Measurements from ENCODE around the gene TEX36.
"Not testable (repeated sequence)": the region's sequence is repeated elsewhere in the genome, so short reads cannot be mapped to it uniquely, and the experiment has no call there.

Gene TEX36

DNA sequence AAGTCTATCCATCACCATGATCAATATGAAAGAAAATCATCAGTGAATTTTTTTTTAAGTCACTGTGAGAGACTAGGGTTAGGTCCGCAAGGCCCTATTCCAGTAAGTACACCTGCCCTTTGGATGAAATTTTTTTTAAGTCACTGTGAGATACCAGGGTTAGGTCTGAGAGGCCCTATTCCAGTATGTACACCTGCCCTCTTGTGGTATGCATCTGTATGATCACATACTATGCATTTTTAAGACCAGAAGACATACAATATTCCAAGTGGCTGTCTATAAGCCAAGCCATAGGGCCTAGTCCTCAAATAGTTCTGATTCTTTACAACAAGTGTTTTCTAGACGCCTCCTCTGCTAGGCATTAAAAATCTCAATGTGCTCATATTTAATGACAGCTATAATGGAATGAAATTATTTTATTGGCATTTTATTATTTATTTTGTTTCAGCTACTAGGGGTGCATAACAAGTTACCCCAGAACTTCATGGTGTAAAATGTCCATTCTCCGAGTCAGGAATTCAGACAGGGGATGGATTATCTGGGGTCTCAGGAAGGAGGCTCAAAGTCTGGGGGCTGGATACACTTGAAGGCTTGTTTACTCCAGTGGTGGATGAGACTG lies 53.1 kb downstream of the TEX36 start:
- no peak for DNase-seq (ENCODE audit: low read depth)

DNA sequence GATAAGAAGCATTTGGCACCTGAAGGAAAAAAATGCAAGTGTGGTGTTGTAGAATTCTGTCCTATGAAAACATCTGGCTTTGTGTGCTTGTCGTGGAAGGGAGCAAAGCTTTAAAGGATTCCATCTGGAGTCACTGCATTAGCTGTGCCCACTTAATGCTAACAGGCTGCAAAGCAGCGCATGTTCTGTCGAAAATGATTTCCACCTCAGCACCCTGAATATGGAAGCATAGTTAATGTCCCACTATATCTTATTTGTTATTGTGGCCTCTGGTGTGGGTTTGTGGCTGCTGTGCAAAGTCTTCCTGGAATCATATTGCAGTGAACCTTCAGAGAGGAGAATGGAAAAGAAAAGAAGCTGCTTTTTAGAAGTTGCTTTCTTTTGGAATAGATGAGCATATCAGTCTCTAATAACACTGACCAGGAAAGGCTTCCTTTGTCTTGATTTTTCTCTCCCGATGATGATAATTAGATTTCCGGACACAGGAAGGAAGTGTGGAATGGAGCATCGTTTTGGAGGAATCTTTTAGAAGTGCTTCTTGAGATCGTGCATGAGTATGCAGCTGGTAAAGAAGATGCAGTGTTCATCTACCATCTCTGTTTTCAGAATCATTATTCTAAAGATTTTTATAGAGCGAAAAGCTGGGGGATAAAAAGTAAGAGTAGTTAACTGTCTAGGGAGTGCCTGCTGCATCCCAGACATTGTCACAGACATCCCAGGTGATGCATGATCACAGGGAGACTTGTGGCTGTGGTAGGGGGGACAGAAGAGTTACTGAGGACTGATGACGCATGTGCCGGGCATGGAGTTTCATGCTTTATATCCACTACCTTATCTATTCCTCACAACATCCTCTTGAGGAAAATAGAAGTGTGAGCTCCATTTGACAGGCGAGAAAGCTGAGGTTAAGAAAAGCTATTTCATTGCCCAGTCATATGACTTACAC lies 54.6 kb downstream of the TEX36 start:
- no peak for DNase-seq (ENCODE audit: low read depth)

DNA sequence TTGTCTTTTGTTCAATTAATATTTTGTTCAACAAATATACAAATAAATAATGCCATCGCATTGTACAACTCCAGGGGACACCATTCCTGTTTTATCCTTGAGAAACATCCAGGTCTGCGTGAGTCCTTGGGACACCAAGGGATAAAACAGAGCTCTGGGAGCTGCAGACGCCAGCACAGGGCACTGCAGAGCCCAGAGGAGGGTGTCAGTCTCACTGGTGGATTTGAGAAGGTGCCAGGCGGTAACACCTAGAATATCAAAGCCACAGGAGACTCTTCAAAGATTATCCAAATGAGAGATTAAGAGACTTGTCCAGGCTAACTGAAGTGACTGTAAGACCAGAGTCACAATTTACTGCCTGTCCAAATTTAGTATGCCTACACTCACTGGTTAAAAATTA lies 55.3 kb downstream of the TEX36 start:
- no peak for DNase-seq (ENCODE audit: low read depth)

DNA sequence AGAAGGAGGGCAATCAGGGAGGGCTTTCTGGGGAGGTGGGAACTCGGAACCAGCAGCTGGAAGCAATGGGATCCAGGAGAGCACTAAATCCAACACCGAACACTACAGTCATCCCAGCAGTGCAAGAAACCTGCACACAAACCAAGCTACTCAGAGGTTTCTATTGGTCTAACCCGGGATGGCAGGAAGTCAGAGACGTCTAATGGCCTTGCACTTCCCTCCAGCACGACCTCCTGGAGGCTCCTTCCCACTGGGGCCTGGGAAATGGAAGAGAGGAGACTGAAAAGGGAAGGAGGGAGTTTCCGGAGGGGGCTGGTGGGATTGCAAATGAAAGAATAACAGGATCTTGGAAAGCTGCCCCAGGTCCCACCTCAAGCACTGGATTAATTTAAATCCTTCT lies 56.3 kb downstream of the TEX36 start:
- no peak for DNase-seq (ENCODE audit: low read depth)

DNA sequence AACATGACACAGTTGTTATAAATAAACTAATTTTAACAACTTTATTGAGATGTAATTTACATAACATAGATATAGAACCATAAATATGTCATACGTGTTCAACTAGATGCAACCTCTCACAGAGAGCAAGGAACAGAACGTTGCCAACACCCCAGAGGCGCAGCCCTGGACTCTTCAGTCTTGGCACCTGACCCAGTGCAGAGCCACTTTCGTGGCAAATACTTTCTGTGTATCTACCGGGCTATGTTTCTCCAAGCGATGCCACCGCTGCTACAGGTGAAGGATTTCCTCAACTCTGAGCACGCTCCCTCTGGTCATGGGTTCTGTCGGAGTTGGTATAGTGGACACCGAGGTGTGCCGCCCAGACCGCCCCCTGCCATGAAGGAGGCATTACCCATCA lies 57.4 kb downstream of the TEX36 start:
- no peak for DNase-seq (ENCODE audit: low read depth)

DNA sequence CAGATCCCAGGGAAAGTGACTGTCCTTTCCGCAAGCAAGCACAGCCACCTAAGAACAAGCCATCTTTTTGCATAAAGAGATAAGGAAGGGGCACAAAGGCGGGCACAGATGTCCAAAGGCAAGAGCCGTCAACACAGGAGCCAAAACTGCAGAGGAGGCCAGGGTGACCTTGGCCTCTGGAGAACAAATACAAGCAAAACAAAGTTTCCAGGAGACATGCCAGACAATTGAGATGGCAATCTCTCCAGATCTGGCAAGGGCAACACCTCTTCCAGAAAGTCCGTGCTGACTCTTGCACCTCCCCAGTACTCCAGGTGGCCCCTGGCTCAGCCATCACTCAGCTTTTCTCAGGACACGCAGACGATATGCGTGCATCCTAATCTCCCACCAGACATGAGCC lies 58.2 kb downstream of the TEX36 start:
- DNase-seq (ENCODE audit: low read depth) = no peak

DNA sequence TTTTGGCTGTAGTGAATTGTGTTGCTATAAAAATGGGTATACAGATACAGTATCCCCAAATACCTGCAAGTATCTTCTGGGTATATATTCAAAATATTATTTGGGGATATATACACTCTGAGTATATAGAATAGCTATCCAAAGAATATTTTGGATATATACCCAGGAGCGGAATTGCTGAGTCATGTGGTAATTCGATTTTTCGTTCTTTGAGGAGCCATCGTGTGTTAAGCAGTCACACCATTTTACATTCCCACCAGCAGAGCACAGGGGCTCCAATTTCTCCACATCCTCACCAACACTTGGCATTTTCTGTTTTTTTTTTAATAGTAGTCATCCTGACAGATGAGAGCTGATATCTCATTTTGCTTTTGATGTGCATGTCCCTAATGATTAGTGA lies 61.9 kb downstream of the TEX36 start:
- DNase-seq (ENCODE audit: low read depth) = no peak

DNA sequence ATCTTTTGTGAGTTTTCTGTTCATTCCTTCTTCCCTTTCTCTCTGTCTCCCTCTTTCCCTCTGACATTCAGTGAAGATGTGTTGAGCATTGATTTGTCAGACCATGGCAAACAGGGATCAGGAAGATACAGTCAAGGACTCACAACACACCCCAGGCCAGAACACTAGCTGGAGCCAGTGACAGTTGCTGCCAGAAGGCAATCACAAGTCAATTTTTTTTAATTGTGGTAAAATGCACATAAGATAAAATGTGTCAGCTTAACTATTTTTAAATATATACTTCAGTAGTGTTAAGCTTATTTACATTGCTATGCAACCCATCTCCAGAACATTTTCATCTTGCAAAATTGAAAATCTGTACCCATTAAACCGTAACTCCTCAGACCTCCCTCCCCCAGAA lies 62.6 kb downstream of the TEX36 start:
- no peak for DNase-seq (ENCODE audit: low read depth)

DNA sequence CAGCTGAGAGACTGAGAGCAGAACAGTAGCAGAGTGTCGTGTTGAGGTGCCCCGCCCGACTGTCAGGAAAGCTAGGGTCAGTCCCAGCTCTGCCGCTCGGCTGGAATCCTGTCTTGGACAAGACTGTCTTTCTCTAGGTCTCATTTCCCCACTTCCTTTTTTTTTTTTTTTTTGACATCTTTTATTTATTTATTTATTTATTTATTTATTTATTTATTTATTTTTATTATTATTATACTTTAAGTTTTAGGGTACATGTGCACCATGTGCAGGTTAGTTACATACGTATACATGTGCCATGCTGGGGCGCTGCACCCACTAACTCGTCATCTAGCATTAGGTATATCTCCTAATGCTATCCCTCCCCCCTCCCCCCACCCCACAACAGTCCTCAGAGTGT lies 69.9 kb downstream of the TEX36 start:
- not testable (repeated sequence) for DNase-seq (ENCODE audit: low read depth)

DNA sequence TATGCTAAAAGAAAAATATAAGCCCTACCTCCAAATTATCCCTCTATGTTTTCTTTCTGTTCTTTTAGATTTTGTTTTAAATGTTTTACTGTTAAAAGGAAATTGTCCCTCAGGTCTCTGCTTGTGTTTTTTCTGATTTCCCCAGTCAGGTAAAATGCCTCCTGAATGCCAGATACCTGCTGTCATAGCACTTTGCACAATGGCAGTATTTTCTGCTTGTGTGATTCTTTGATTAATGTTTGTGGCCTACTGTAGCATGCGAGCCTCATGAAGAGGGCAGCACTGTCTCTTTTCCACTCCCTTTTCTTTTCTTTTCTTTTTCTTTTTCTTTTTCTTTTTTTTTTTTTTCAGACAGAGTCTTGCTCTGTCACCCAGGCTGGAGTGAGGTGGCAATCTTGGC lies 71.2 kb downstream of the TEX36 start:
- no peak for DNase-seq (ENCODE audit: low read depth)

DNA sequence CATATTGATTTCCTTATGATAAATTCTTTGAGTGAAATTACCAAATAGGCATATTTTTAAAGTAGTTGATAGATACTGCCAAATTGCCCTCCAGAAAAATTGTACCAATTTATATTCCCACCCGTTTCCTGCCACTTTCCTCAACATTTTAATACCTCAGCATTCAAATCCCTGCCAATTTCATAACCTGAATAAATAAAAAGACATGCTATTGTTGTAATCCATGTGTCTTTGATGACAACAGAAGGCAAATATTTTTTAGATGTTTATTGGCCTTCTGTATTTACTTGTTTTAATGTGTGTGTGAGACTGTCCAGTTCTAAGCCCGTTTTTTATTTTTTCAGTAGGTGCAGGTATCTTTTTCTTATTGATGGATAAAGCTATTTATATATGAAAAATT lies 71.7 kb downstream of the TEX36 start:
- DNase-seq (ENCODE audit: low read depth) = no peak

DNA sequence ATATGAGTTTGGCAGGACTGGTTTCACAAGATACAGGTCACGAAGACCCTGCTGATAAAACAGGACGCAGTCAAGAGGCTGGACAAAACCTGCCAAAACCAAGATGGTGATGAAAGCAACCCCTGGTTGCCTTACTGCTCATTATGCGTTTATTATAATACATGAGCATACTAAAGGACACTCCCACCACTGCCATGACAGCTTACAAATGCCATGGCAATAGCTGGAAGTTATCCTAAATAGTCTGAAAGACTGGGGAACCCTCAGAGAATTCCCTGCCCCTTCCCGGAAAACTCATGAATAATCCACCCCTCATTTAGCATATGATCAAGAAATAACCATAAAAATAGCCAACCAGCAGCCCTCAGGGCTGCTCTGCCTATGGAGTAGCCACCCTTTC lies 73.1 kb downstream of the TEX36 start:
- no peak for DNase-seq (ENCODE audit: low read depth)

DNA sequence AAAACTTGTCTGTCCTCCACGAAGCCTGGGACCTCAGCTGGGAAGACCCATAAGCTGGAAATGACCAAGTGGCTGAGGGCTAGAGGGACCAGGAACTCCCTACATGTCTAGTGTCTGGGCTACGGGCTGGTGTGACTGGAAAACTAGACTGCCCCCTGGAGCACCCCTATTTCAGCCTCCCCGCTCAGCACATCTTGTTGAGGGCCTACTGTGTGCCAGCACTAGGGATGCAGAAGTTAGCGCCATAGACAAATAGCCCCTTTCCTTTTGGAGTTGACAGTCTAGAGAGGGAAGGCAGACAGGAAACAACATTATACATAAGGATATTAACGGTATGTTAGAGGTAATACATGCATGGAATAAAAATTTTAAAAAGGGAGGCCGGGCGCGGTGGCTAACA lies 74.5 kb downstream of the TEX36 start:
- DNase-seq (ENCODE audit: low read depth) = no peak

DNA sequence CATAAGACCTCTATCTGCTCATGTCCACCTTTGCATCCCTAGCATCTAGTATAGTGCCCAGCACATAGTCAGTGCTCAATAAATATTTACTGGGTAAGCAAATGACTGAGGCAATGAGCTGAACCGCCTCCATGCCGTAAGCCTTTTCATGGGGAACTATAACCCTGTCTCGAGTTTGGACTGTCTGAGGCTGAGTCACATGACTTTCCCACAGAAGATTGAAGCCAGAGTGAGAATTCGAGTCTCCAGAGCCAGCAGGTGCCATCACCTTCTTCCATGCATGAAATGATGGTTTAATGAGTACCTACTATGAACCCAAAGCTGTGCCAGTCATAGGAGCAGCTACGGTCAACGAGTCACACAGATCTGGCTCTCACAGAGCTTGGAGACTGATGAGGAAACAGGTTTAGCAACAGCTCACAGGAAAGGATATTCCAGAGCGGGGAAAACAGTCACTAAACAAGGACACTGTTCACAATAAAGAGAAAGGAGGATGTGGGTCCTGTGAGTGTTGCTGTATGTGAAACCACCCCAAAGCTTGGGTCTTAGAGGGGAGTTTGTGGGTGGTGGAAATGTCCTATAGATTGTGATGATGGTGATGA lies 75.2 kb downstream of the TEX36 start:
- DNase-seq (ENCODE audit: low read depth) = no peak

DNA sequence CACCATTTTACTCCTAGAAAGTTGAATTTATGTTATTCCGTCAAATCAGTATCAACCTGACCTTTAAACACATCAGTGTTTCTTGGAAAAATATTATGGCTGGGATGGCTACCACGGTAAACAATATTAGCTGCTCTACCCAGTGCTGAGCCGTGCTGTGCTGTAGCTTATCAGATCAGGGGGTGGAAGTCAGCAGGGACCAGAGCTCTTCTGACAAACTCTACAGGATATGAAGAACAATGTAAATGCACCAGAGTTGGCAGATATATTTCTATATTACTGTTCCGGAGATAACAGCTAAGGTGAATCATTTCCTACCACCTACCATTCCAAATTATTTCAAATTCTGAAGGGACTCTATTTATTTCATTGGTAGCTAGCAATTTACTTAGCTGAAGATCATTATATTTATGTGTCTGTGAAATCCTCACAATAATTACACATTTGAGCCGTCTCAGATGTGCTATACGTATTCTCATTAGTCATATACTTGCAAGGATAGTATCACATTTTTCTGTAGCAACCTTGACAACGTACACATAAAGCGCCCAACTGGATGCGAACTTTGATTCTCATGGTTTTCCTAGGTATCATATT lies 76.5 kb downstream of the TEX36 start:
- DNase-seq (ENCODE audit: low read depth) = no peak

Data from T follicular helper cell (primary cell).